GM12878 (cell line): Measurements from ENCODE around the gene GRK5. TPM values are rescaled to one million over a fixed set of nuclear protein-coding genes. Genes with fewer than 3 reads are reported as not detected.

Source experiments
- ATAC-seq: fragments of 200-7000 bp; cut with Tn5 transposase; 3 replicates; pipeline ENCODE4 v1.9.1; 2020; ENCODE audit warnings: mild to moderate bottlenecking, moderate library complexity
- BruUV-seq: library from RNA; stranded (reverse); fragments of 400-500 nt; replicated peaks from 2 replicates; lab custom pipeline; 2021; lab: Mats Ljungman, UMichigan
- CTCF ChIA-PET: fragments of 300-600 bp; sonication (Branson Sonifier 250); formaldehyde crosslinking; extraction: SDS; loops from one replicate; lab custom pipeline; 2021; ENCODE audit warnings: inconsistent platforms; lab: Yijun Ruan, JAX
- POLR2A ChIA-PET: fragments of 350-600 bp; formaldehyde crosslinking; extraction: SDS; loops from one replicate; lab custom pipeline; 2021; ENCODE audit warnings: inconsistent platforms; lab: Charles Lee
- RAD21 ChIA-PET: fragments of 300-600 bp; sonication (Branson Sonifier 250); formaldehyde crosslinking; loops from one replicate; lab custom pipeline; 2023; ENCODE audit warnings: antibody characterized with exemption; ENCODE audit not compliant: unreplicated experiment; lab: Charles Lee
- SMC1A ChIA-PET: fragments of 300-600 bp; sonication (Branson Sonifier 250); formaldehyde crosslinking; loops from one replicate; lab custom pipeline; 2023; ENCODE audit not compliant: unreplicated experiment, uncharacterized antibody; lab: Charles Lee
- DNase-seq: peaks from one replicate; pipeline ENCODE4 v3.0.0-alpha.2; 2011; ENCODE audit warnings: low read depth, low spot score
- FAIRE-seq: peaks from 3 replicates; lab custom pipeline; 2011; peaks lifted over from hg19 to GRCh38; lab: Jason Lieb, UNC
- H2AFZ ChIP-seq: 2 replicates; pipeline ENCODE4 v1.6.0; 2011; ENCODE audit warnings: low read depth, low read length, control low read depth; ENCODE audit not compliant: control insufficient read depth
- H3K27ac ChIP-seq: 2 replicates; pipeline ENCODE4 v1.5.1; 2011; ENCODE audit warnings: control low read depth; ENCODE audit not compliant: control insufficient read depth, insufficient read depth
- H3K27me3 ChIP-seq, 2 experiments: replicated peaks in 1 of 2; 2 replicates each; pipeline versions ENCODE4 v1.6.0 to v1.6.1; 2011; ENCODE audit warnings: low read length in 1 of 2; ENCODE audit not compliant: control insufficient read depth in 2 of 2, insufficient read depth in 2 of 2
- H3K36me3 ChIP-seq, 2 experiments: 2 replicates each; pipeline ENCODE4 v1.5.1; 2011; ENCODE audit warnings: low read length in 1 of 2; ENCODE audit not compliant: control insufficient read depth in 2 of 2, insufficient read depth in 2 of 2
- H3K4me1 ChIP-seq: 2 replicates; pipeline ENCODE4 v1.6.1; 2011; ENCODE audit warnings: mild to moderate bottlenecking, low read length, moderate library complexity, mixed read lengths; ENCODE audit not compliant: control insufficient read depth, insufficient read depth
- H3K4me2 ChIP-seq: 2 replicates; pipeline ENCODE4 v1.6.0; 2011; ENCODE audit warnings: control low read depth; ENCODE audit not compliant: control insufficient read depth, insufficient read depth
- H3K4me3 ChIP-seq: fragments of 200-600 bp; sonication (generic); 2 replicates; pipeline ENCODE4 v1.5.1; 2016
- H3K79me2 ChIP-seq: 2 replicates; pipeline ENCODE4 v1.6.0; 2011; ENCODE audit warnings: low read length; ENCODE audit not compliant: control insufficient read depth, insufficient read depth
- H3K9ac ChIP-seq: 2 replicates; pipeline ENCODE4 v1.8.0; 2011; ENCODE audit warnings: low read length, control low read depth, mixed read lengths; ENCODE audit not compliant: control insufficient read depth, insufficient read depth
- H3K9me3 ChIP-seq: replicated peaks from 3 replicates; pipeline ENCODE4 v1.5.1; 2011; ENCODE audit warnings: mild to moderate bottlenecking, low read length; ENCODE audit not compliant: control insufficient read depth, insufficient read depth
- H4K20me1 ChIP-seq: 2 replicates; pipeline ENCODE4 v1.6.0; 2011; ENCODE audit not compliant: control insufficient read depth, insufficient read depth
- BCL11A ChIP-seq: IDR thresholded peaks from 2 replicates; pipeline ENCODE4 v1.6.1; 2011; ENCODE audit warnings: low read depth, low read length
- BRCA1 ChIP-seq: IDR thresholded peaks from 2 replicates; pipeline ENCODE4 v1.6.1; 2011; ENCODE audit warnings: low read depth, low read length, improper control_type of control experiment
- EED ChIP-seq: sonication (generic); IDR thresholded peaks from 2 replicates; pipeline ENCODE4 v1.6.1; 2016; ENCODE audit warnings: antibody characterized with exemption, low read depth
- EGR1 ChIP-seq, 2 experiments: IDR thresholded peaks; 1 replicate in 1 of 2; 2 replicates in 1 of 2; pipeline ENCODE4 v1.6.1; 2011 to 2012; ENCODE audit warnings: low read depth in 2 of 2, low read length in 2 of 2, borderline replicate concordance in 1 of 2, mild to moderate bottlenecking in 1 of 2, moderate library complexity in 1 of 2
- ETV6 ChIP-seq, 2 experiments: fragments of 450-650 bp in 1 of 2; IDR thresholded peaks in 1 of 2; conservative IDR thresholded peaks in 1 of 2; 2 replicates each; pipeline ENCODE4 v1.6.1; 2014; ENCODE audit warnings: antibody characterized with exemption in 1 of 2, borderline replicate concordance in 1 of 2, low read depth in 1 of 2, mild to moderate bottlenecking in 1 of 2, moderate library complexity in 1 of 2
- HDGF ChIP-seq: fragments of 450-650 bp; IDR thresholded peaks from 2 replicates; pipeline ENCODE4 v1.6.1; 2016; ENCODE audit warnings: antibody characterized with exemption
- IKZF1 ChIP-seq: fragments of 450-650 bp; conservative IDR thresholded peaks from 2 replicates; pipeline ENCODE4 v1.6.1; 2017; ENCODE audit warnings: antibody characterized with exemption, mild to moderate bottlenecking
- MTA2 ChIP-seq: fragments of 450-650 bp; IDR thresholded peaks from 2 replicates; pipeline ENCODE4 v1.6.1; 2016; ENCODE audit warnings: low read depth, mild to moderate bottlenecking, moderate library complexity
- MTA3 ChIP-seq: IDR thresholded peaks from 2 replicates; pipeline ENCODE4 v1.6.1; 2012; ENCODE audit warnings: low read length, inconsistent platforms, borderline replicate concordance
- PAX5 ChIP-seq: IDR thresholded peaks from 2 replicates; pipeline ENCODE4 v1.6.1; 2011; ENCODE audit warnings: low read depth, low read length, borderline replicate concordance
- POLR2A ChIP-seq: IDR thresholded peaks from 2 replicates; pipeline ENCODE4 v1.6.1; 2011; ENCODE audit warnings: low read depth, mild to moderate bottlenecking, low read length
- POLR2AphosphoS2 ChIP-seq: IDR thresholded peaks from 2 replicates; pipeline ENCODE4 v1.6.1; 2011; ENCODE audit warnings: low read depth, mild to moderate bottlenecking, low read length, improper control_type of control experiment, moderate library complexity
- RAD51 ChIP-seq: fragments of 450-650 bp; IDR thresholded peaks from 2 replicates; pipeline ENCODE4 v1.6.1; 2016; ENCODE audit warnings: moderate library complexity, mild to moderate bottlenecking, inconsistent platforms
- RBBP5 ChIP-seq: fragments of 200-600 bp; sonication (generic); conservative IDR thresholded peaks from 2 replicates; pipeline ENCODE4 v1.6.1; 2016
- RELA ChIP-seq: fragments of 450-650 bp; IDR thresholded peaks from 2 replicates; pipeline ENCODE4 v1.8.0; 2014; ENCODE audit warnings: borderline replicate concordance; ENCODE audit not compliant: partially characterized antibody
- SRF ChIP-seq, 2 experiments: IDR thresholded peaks; 2 replicates each; pipeline ENCODE4 v1.6.1; 2011; ENCODE audit warnings: low read depth in 2 of 2, low read length in 2 of 2, mild to moderate bottlenecking in 1 of 2, moderate library complexity in 1 of 2
- STAT3 ChIP-seq: IDR thresholded peaks from 2 replicates; pipeline ENCODE4 v1.6.1; 2011; ENCODE audit warnings: low read depth, low read length, improper control_type of control experiment
- SUZ12 ChIP-seq: fragments of 200-600 bp; sonication (generic); IDR thresholded peaks from one replicate; pipeline ENCODE4 v1.6.1; 2018; ENCODE audit warnings: antibody characterized with exemption, mild to moderate bottlenecking; ENCODE audit not compliant: unreplicated experiment
- YY1 ChIP-seq: IDR thresholded peaks from 2 replicates; pipeline ENCODE4 v1.6.1; 2011; ENCODE audit warnings: low read depth, mild to moderate bottlenecking, low read length
- ZBED1 ChIP-seq: IDR thresholded peaks from 2 replicates; pipeline ENCODE4 v1.6.1; 2016; ENCODE audit warnings: borderline replicate concordance
- ZNF592 ChIP-seq: fragments of 450-650 bp; IDR thresholded peaks from 2 replicates; pipeline ENCODE4 v1.6.1; 2017; ENCODE audit warnings: mild to moderate bottlenecking, moderate library complexity
- ZNF622 ChIP-seq: fragments of 450-650 bp; IDR thresholded peaks from 2 replicates; pipeline ENCODE4 v1.6.1; 2017; ENCODE audit warnings: mild to moderate bottlenecking, inconsistent platforms
- WGBS: methylation state at CpG from one replicate; pipeline ENCODE4 v1.1.6; 2016; ENCODE audit warnings: low lambda C conversion rate; ENCODE audit not compliant: insufficient replicate concordance, insufficient coverage; ENCODE audit errors: missing lambda C conversion rate; 5-methylcytosine and 5-hydroxymethylcytosine counted together
- in situ Hi-C: fragments of 300-500 bp; cut with MboI; formaldehyde crosslinking; loops from 9 replicates; pipeline ENCODE4 v1.14.3; 2018; ENCODE audit warnings: mixed read lengths
- intact Hi-C: fragments of 100-400 bp; cut with micrococcal nuclease; formaldehyde crosslinking; loops from one replicate; pipeline ENCODE4 v1.14.2; 2022; ENCODE audit not compliant: unreplicated experiment
- polyA plus RNA-seq, 11 experiments: library from polyadenylated mRNA; depleted of rRNA in 4 of 11; unstranded in 6 of 11; stranded (reverse) in 5 of 11; fragments of >200 nt; fragmentation: Nextera tagmentation in 4 of 11; fragmentation: Illumina TruSeq in 1 of 11; extraction: Ambion mirVana in 4 of 11; extraction: Trizol in 1 of 11; gene quantifications; 1 replicate in 1 of 11; 2 replicates in 10 of 11; pipeline versions ENCODE4 v1.2.1 to v1.2.3, GENCODE V29; 2011 to 2016; ENCODE audit warnings: inconsistent platforms in 2 of 11, missing spikeins in 2 of 11, low read depth in 1 of 11
- total RNA-seq, 4 experiments: library from RNA; depleted of rRNA in 3 of 4; stranded (reverse); fragments of >200 nt in 3 of 4; fragmentation: Illumina TruSeq in 1 of 4; extraction: Trizol in 1 of 4; gene quantifications; 2 replicates each; pipeline versions ENCODE4 v1.2.1 to v1.2.3, GENCODE V29; 2013 to 2021

Gene GRK5
- total and polyA plus RNA-seq, 10 of the 15 experiments (the other 5 are each of a cell fraction or from before 2014, with no cell fraction given), result 0.11 to 22.1 (median 10.0) TPM

GRCh38 chr10:119368991-119369869, 161.9 kb downstream of the GRK5 start:
- Histone ChIP-seq H4K20me1 (no peaks in the 10 kb centered on the region; the same call in none of the 2 replicates), H3K4me2 (peak overlapping the region; percentile 95), H3K4me3 (peak overlapping the region; percentile 49), H3K36me3 (peaks cover 0 to 4% of the 10 kb centered on the region in 2 experiments; a peak in 2 of 4 replicates), H3K27ac (peak overlapping the region; percentile 72), H3K9ac (peak overlapping the region; percentile 15), H3K79me2 (no peaks in the 10 kb centered on the region; the same call in none of the 2 replicates), H3K9me3 (no peaks in the 10 kb centered on the region), H2AFZ (no peak overlapping the region), H3K4me1 (peaks cover 58% of the 10 kb centered on the region), H3K27me3 (no peaks in the 10 kb centered on the region)
- 7% methylated on average over 21 of the region's 21 CpGs for WGBS
- CTCF ChIA-PET, result interaction anchor here (1.7 to 2.0 kb wide), 2 partner anchors 60 to 163 kb away, joined by 4 read pairs; no protein-coding TSS in a partner anchor
- ATAC-seq, result peak; percentile 81
- in situ Hi-C loops, result no loop called here
- intact Hi-C loops, result no loop called here
- SMC1A ChIA-PET, result interaction anchor here (1.0 kb wide), 1 partner anchor 170 kb away, joined by 4 read pairs; no protein-coding TSS in a partner anchor
- POLR2A ChIA-PET, result no interaction called here
- BruUV-seq, result no TSS peak
- RAD21 ChIA-PET, result interaction anchor here (0.6 kb wide), 1 partner anchor 57 kb away, joined by 3 read pairs; no protein-coding TSS in a partner anchor
- no peak for DNase-seq
- no peak for FAIRE-seq
- TF ChIP-seq RBBP5 (no peak), ZNF622 (no peak), PAX5 (peak; percentile 93), RELA (no peak), BCL11A (no peak), HDGF (no peak), EGR1 (IDR thresholded peaks at IDR 0.05; ENCODE audit: borderline replicate concordance in 1 of 2, low read depth in 2 of 2, low read length in 2 of 2) (no peak), ETV6 (conservative IDR thresholded peaks at IDR 0.05 in 1 of 2, IDR thresholded peaks at IDR 0.05 in 1 of 2; ENCODE audit: borderline replicate concordance in 1 of 2, low read depth in 1 of 2) (0 out of 4 replicates have a peak, but pooled peaks of 1 of the 2 experiments have one; percentile 29), ZBED1 (no peak), BRCA1 (no peak), MTA3 (no peak), RAD51 (no peak), POLR2A (0 out of 2 replicates have a peak, but pooled peaks have one; percentile 20), MTA2 (no peak), STAT3 (no peak), ZNF592 (no peak), IKZF1 (no peak), EED (peak; percentile 58; the same call in 1 of the 2 replicates), YY1 (0 out of 2 replicates have a peak, but pooled peaks have one; percentile 14), SUZ12 (no peak), POLR2AphosphoS2 (no peak), SRF (IDR thresholded peaks at IDR 0.05; ENCODE audit: low read depth in 2 of 2, low read length in 2 of 2) (no peak)
